Endothelial cell of umbilical vein (primary cell): Measurements from ENCODE around the gene FBH1.

Source experiments
- EZH2 ChIP-seq: IDR thresholded peaks from 2 replicates; pipeline ENCODE4 v1.6.1; 2012; ENCODE audit warnings: borderline replicate concordance, low read depth, mild to moderate bottlenecking, moderate library complexity, low read length, inconsistent platforms; ENCODE audit not compliant: severe bottlenecking
- FOS ChIP-seq: IDR thresholded peaks from 2 replicates; pipeline ENCODE4 v1.6.1; 2011; ENCODE audit warnings: mild to moderate bottlenecking, low read length, moderate library complexity, borderline replicate concordance; ENCODE audit not compliant: insufficient read depth
- GATA2 ChIP-seq: IDR thresholded peaks from 2 replicates; pipeline ENCODE4 v1.7.0; 2011; ENCODE audit warnings: low read depth, mild to moderate bottlenecking, moderate library complexity, mixed read lengths, low read length; ENCODE audit not compliant: insufficient read length, insufficient read depth
- JUN ChIP-seq: IDR thresholded peaks from 2 replicates; pipeline ENCODE4 v1.6.1; 2011; ENCODE audit warnings: borderline replicate concordance, low read depth; ENCODE audit not compliant: insufficient read length, insufficient read depth
- MYC ChIP-seq: IDR thresholded peaks from one replicate; pipeline ENCODE4 v1.6.1; 2011; ENCODE audit warnings: mild to moderate bottlenecking, low read depth, low read length
- POLR2A ChIP-seq: IDR thresholded peaks from 2 replicates; pipeline ENCODE4 v1.6.1; 2012; ENCODE audit warnings: low read depth, mild to moderate bottlenecking, control low read depth, low read length
- POLR2AphosphoS5 ChIP-seq: IDR thresholded peaks from 2 replicates; pipeline ENCODE4 v1.6.1; 2012; ENCODE audit warnings: low read depth, mild to moderate bottlenecking, control low read depth, low read length, moderate library complexity; ENCODE audit not compliant: insufficient read depth
- TF ChIP-seq, protein P1 (sequence below), 2 donors: IDR thresholded peaks; 1 replicate in 1 of 2; 2 replicates in 1 of 2; pipeline ENCODE4 v1.5.1; 2011; ENCODE audit warnings: low read length in 2 of 2, mild to moderate bottlenecking in 2 of 2, moderate library complexity in 2 of 2, control low read depth in 1 of 2, inconsistent platforms in 1 of 2, low read depth in 1 of 2; ENCODE audit not compliant: insufficient read depth in 1 of 2; ENCODE audit errors: extremely low read depth in 1 of 2
- TF ChIP-seq, protein P2 (sequence below): IDR thresholded peaks from 2 replicates; pipeline ENCODE4 v1.6.1; 2011; ENCODE audit not compliant: insufficient read depth, insufficient read length

DNA sequence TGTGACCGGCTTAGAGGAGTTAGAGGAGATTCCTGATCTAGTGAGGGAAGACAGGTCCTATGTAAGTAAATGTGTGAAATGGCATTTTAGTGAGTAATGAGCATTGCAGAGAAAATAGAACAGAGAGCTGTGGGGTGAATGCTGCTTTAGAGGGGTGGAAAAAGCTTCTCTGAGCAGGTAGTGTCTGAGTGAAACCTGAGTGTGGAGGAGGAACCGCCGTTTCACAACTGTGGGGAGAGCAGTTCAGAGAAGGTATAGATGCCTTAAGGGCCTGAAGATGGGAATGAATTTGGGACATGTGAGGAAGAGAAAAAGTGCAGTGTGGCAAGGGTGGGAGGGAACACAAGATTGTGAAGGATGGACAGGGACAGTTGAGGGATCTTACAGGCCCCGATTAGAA, 21.6 kb downstream of the FBH1 start:
- TF ChIP-seq JUN (no peak), POLR2A (no peak), EZH2 (no peak), MYC (no peak), POLR2AphosphoS5 (no peak), FOS (no peak), GATA2 (no peak)
- TF ChIP-seq, protein P1, sequence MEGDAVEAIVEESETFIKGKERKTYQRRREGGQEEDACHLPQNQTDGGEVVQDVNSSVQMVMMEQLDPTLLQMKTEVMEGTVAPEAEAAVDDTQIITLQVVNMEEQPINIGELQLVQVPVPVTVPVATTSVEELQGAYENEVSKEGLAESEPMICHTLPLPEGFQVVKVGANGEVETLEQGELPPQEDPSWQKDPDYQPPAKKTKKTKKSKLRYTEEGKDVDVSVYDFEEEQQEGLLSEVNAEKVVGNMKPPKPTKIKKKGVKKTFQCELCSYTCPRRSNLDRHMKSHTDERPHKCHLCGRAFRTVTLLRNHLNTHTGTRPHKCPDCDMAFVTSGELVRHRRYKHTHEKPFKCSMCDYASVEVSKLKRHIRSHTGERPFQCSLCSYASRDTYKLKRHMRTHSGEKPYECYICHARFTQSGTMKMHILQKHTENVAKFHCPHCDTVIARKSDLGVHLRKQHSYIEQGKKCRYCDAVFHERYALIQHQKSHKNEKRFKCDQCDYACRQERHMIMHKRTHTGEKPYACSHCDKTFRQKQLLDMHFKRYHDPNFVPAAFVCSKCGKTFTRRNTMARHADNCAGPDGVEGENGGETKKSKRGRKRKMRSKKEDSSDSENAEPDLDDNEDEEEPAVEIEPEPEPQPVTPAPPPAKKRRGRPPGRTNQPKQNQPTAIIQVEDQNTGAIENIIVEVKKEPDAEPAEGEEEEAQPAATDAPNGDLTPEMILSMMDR (IDR thresholded peaks at IDR 0.05; ENCODE audit: extremely low read depth in 1 of 2, insufficient read depth in 1 of 2, low read depth in 1 of 2, low read length in 2 of 2) = no peak
- TF ChIP-seq, protein P2, sequence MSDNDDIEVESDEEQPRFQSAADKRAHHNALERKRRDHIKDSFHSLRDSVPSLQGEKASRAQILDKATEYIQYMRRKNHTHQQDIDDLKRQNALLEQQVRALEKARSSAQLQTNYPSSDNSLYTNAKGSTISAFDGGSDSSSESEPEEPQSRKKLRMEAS = no peak
